IPS-NIHi7 (cell line): ENCODE data around the gene MAP4K5.
"Not testable (repeated sequence)": the region's sequence is repeated elsewhere in the genome, so short reads cannot be mapped to it uniquely, and the experiment has no call there.

ENCODE experiments used
- DNase-seq: peaks from one replicate; pipeline ENCODE4 v3.0.0; 2012; ENCODE audit warnings: mixed read lengths; ENCODE audit errors: extremely low spot score

MAP4K5 gene

GRCh38 chr14:50531595-50532501 is 521 bp downstream of the MAP4K5 start:
- peak; percentile 37 for DNase-seq

- DNase-seq: no peak
Measured at GRCh38 chr14:50530794-50531365, 1.5 kb downstream of the MAP4K5 start.

- DNase-seq: no peak
Measured at GRCh38 chr14:50530358-50530757, 2.0 kb downstream of the MAP4K5 start.

- no peak for DNase-seq
Measured at GRCh38 chr14:50529288-50530179, 2.8 kb downstream of the MAP4K5 start.

GRCh38 chr14:50528000-50528399 is 4.4 kb downstream of the MAP4K5 start:
- no peak for DNase-seq

GRCh38 chr14:50524731-50525515 is 7.4 kb downstream of the MAP4K5 start:
- DNase-seq: no peak

GRCh38 chr14:50524060-50524459 is 8.3 kb downstream of the MAP4K5 start:
- DNase-seq: no peak

GRCh38 chr14:50523271-50524041 is 8.9 kb downstream of the MAP4K5 start:
- no peak for DNase-seq

- DNase-seq: no peak
Measured at GRCh38 chr14:50521912-50522341, 10.4 kb downstream of the MAP4K5 start.

- DNase-seq: no peak
Measured at GRCh38 chr14:50520947-50521815, 11.2 kb downstream of the MAP4K5 start.

- no peak for DNase-seq
Measured at GRCh38 chr14:50516091-50516490, 16.3 kb downstream of the MAP4K5 start.

GRCh38 chr14:50512463-50512862 is 19.9 kb downstream of the MAP4K5 start:
- DNase-seq: no peak

GRCh38 chr14:50510157-50510556 is 22.2 kb downstream of the MAP4K5 start:
- DNase-seq: no peak

- not testable (repeated sequence) for DNase-seq
Measured at GRCh38 chr14:50507078-50507477, 25.3 kb downstream of the MAP4K5 start.

- DNase-seq: no peak
Measured at GRCh38 chr14:50501642-50502041, 30.7 kb downstream of the MAP4K5 start.

GRCh38 chr14:50497351-50497750 is 35.0 kb downstream of the MAP4K5 start:
- no peak for DNase-seq

GRCh38 chr14:50489851-50490250 is 42.5 kb downstream of the MAP4K5 start:
- no peak for DNase-seq

GRCh38 chr14:50488521-50488920 is 43.8 kb downstream of the MAP4K5 start:
- DNase-seq: no peak

GRCh38 chr14:50479041-50479440 is 53.3 kb downstream of the MAP4K5 start:
- DNase-seq: no peak

GRCh38 chr14:50477760-50478159 is 54.6 kb downstream of the MAP4K5 start:
- no peak for DNase-seq
